Central memory CD4-positive, alpha-beta T cell (primary cell): ENCODE results near the gene PARD6B.
"Not testable (repeated sequence)": the region's sequence is repeated elsewhere in the genome, so short reads cannot be mapped to it uniquely, and the experiment has no call there.

Experiments
- DNase-seq: peaks from one replicate; pipeline ENCODE4 v3.0.0; 2022
- total RNA-seq, 3 experiments: gene quantifications; one replicate each; lab custom pipeline; 2026; lab: John Stamatoyannopoulos, UW

The PARD6B gene, protein sequence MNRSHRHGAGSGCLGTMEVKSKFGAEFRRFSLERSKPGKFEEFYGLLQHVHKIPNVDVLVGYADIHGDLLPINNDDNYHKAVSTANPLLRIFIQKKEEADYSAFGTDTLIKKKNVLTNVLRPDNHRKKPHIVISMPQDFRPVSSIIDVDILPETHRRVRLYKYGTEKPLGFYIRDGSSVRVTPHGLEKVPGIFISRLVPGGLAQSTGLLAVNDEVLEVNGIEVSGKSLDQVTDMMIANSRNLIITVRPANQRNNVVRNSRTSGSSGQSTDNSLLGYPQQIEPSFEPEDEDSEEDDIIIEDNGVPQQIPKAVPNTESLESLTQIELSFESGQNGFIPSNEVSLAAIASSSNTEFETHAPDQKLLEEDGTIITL
- 9.8 to 27.7 (median 21.9) reads per million in 3 experiments for total RNA-seq

DNA sequence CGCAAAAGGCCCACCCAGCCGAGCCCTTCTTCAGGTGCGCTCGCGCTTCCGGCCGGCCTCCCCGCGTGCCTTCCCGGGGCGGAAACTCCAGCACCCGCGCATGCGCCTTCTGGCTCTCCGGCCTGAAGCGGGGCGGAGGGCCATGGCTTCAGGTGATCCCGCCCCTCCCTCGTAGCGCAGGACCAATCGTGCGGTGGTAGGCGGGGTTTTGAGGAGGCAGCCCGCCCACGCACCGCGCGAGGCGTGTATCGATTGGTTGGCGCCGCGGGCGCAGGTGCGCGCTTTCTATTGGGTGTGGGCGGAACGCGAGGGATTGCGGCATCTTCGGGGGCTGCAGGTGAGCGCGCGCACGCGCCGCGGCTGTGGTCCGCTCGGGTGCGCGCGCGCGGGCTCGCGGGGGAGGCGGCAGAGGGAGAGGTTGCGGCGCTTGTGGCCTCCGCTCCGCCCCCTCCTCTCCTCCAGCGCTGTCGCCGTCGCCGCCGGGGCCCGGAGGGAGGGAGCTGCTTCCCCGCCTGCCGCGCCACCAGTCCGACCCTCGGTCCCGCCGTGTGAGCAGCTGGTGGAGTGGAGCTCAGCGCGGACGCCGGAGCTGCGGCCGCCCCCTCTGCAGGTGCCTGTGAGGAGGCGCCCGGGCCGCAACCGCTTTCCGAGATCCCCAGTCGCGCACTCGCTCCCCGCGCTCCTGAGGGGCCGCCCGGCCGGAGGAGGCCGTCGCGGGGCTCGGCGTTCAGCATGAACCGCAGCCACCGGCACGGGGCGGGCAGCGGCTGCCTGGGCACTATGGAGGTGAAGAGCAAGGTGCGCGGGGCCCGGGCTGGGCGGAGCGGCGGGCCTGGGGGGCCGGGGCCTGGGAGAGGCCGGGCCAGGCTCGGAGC is at the start of gene PARD6B:
Gene PARD6B, plus strand, starts transcription at position 526 of the 875 bp plus-strand sequence. Its CDS starts 207 bp downstream, at position 733.
- DNase-seq, result peak; percentile 100

DNA sequence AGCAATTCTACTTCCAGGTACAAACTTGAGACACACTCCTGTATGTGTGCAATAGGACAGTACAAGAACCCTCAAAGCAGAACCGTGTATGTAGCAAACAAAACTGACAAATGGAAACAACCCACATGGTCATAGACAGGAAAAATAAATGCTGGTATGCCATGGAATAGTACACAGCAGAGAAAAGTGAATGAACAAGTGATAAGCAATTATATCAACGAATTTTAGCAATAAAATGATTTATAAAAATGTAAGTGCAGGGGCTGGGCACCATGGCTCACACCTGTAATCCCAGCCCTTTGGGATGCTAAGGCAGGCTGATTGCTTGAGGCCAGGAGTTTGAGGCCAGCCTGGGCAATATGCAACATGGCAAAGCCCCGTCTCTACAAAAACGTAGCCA is 49.3 kb upstream of the PARD6B start:
- no peak for DNase-seq

DNA sequence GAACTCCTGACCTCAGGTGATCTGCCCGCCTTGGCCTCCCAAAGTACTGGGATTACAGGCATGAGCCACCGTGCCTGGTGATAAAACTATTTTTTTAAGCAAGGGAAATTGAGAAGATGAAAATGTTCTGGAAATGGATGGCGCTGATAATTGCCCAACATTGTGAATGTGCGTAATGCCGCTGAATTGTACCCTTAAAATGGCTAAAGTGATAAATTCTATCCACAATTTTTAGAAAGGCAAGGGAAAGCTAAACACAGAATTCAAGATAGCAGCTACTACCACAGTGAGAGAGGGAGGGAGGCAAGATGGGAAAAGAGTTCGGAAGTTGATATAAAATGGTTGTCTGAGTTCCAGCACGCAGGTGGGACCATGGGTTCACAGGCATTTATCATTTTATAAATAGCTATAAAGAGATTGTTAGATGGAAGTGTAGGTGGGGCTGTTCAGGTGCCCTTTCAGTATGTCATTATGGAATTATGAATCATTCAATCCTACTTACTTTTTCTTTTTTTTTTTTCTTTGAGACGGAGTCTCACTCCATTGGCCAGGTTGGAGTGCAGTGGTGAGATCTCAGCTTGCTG is 48.3 kb upstream of the PARD6B start:
- DNase-seq, result no peak

DNA sequence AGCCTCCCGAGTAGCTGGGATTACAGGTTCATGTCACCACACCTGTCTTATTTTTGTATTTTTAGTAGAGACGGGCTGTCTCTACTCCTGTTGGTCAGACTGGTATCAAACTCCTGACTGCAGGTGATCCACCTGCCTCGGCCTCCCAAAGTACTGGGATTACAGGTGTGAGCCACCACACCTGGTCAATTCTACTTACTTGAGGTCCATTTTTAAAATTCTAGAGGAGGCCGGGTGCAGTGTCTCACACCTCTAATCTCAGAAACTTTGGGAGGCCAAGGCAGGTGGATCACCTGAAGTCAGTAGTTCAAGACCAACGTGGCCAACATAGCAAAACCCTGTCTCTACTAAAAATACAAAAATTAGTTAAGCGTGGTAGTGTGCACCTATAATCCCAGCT is 47.8 kb upstream of the PARD6B start:
- DNase-seq, result no peak

DNA sequence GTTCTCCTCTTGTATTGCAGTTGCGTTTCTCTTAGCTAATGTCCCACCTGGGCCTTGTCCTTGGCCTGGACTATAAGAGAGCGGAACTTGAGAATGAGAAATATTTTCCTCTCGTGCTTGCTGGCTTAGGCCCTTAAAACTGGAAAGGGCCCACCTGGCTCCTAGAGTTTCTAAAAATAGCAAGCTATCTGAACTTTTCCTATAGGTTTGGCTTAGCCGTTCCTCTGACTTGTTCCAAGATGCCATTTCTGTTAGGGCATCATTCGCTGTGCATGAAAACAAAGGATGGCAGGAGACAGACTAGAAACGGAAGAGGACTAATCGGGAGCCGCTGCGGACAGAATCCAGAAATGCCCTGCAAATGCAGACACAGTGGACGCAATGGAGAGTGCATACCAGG is 44.6 kb upstream of the PARD6B start:
- DNase-seq, result no peak

DNA sequence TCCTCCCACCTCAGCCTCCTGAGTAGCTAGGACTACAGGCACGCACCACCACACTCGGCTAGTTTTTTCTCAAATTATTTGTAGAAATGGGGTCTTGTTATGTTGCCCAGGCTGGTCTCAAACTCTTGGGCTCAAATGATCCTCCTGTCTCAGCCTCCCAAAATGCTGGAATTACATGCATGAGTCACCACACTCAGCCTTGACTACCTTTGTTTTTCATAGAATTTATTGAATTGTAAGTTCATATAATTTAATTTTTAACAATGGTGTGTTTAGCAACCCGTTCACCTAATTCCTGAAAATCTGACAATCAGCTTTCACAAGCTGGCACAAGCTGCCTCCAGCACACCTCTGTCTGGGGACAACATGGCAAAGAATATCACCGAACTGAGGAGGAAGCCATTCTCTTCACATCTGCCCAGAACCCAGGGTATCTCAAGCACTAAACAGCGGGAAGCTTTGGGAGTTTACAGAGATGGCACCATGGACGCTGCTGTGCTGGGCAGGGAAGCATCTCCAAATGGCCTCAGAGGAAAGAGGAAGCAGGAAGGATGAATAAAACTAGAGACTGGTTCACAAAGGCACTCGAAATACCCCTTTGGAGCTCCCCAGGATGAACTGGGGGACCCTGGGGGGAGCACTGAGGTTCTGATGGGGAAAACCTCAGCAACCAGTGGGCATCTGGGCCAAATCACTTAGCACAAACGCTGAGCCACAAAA is 43.0 kb upstream of the PARD6B start:
- DNase-seq, result no peak

DNA sequence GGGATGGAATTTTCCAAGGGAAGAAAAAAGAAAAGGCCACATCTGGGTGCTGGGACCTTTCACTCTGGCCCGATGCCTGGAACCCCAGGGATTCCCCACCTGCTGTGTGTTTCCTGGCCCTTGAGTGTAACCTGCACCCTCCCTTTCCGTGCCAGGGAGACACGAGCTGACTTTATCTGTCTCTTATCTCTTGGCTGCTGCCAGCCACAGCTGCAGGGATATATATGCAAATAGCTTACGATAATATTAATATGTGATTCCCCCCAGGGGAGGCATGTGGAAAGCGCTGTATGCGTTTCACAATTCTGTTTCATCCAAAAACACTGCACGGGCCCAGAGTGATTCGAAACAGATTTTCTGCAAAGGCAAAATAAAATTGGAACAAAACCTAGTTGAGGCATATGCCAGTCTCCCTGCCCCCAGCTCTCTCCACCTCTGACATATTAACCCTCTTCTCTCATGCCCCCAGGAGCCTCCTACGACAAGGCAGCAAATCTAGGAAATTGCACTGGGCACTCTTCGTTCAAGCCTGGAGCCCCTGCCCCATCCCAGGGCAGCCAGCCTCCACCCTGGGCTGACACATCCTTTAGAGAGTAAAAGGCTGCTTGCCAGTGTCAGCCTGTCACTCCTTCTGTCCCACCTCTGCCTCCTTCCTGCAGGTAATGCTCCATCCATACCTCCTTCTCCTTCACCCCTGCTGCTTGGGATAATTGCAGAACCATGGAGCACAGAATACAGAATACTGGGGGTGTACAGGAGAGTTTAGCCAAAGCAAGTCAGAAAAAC is 41.3 kb upstream of the PARD6B start:
- no peak for DNase-seq

DNA sequence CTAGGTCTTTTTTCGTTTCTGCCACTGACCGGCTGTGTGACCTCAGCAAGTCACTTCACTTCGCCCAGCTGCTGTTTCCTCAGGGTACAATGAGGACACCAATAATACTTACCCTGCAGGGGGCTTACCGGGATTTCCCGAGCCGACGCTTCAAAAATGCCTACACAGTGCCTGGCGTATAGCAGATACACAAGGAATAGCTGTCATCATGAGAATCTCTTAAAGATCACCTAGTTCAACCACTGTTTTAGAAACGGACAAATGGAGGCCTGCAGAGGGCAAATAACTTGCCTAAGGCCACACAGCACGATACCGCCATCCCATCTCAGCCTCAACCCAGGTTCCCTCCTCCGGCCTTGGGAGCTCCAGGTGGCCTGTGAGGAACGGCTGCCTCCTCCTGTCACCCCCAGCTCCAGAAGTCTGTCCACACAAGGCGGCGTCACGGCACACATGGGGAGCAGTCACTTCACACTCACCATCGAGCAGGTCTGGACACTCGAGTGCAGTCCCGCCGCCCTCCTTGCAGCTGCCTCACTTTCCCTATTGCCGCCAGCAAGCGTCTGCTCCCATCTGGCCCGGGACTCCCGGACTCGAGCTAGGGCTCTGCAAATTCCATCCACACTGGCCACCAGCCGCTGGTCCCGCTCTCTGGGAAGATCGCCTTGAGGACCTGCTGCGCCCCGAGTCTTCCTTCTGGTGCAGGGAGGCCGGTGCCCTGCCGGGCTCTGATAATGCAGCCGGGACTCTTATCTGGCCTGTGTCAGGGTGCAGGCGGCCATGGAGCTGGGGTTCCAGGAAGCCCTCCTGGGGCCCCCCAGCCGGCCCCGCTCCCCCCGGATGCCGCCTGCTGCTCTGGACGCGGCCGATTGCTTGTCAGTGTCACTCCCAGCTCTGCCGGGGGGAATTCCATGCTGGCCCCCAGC is 40.5 kb upstream of the PARD6B start, which contains the start of gene RIPOR3:
Gene RIPOR3, minus strand, starts transcription at position 893 of the 923 bp plus-strand sequence. Its CDS starts 414 bp downstream, at position 479.
- DNase-seq, result no peak

DNA sequence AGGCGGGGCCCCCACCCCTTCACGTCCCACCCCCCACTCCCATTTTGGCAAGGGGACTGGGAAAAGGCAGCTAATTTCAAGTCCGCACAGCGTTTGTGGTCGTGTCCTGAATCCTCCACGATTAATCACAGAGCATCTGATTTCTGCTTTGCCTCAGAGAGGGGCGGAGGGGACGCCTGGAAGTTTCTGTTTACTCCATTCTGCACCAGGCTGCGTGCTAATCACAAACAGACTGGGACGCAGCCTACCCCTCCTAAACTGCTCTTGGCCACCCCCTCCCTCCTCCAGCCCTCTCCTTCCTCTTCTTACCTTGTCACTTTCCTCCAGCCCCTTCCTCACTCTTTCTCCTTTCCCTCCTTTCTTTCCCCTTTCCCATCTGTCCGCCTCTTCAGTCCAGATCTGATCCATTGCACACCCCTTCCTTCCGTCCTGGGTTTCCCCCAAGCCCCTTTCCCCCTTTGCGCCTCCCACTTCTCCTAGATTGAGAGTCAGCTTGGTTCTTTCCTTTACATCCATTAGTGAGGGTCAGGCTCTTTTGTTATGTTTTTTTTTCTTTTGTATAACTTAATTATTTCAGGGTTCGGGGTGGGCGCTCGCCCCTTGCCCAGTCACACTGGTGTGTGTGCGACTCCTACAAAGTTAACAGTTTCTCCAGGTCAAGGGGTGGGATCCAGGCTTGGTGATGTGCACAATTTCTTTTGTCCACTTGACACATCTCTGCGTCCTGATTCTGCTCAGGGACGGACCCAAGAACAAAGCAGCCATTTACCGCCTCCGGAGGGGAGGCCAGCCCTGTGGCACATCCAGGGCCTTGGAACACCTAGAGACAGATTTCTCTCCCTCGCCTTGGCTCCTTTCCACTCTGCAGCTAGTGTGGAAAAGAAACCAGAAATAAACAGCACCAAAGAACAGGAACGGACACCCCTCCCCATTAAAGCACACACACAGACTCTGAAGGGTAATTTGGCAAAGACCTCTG is 39.5 kb upstream of the PARD6B start:
- no peak for DNase-seq

DNA sequence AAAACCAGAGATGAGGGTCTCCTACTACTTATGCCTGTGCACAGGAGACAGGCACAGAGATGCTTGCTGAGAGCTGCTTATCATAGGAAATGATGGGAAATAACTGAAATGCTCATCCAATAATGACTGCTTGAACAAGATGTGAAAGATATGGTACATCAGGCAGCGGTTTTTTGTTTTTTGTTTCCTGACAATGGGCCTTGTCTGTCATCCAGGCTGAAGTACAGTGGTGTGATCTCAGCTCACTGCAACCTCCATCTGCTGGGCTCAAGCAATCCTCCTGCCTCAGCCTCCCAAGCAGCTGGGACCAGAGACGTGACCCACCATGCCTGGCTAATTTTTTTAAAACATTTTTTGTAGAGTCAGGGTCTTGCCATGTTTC is 38.8 kb upstream of the PARD6B start:
- no peak for DNase-seq

DNA sequence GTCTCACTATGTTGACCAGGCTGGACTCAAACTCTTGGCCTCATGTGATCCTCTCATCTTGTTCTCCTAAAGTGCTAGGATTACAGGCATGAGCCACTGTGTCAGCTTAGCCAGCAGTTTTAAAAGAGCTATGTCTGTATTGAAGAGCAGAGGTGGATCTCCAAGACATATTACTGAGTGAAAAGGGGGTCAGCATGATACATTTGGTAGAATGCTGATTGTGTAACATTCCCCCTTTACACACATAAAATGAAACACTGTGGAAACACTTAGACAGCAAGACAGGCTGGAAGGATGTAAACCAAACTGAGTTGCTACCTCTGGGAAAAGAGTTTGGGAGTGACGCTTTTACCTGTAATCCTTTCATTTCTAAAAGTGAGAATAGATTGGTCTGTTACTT is 38.4 kb upstream of the PARD6B start:
- DNase-seq, result no peak

DNA sequence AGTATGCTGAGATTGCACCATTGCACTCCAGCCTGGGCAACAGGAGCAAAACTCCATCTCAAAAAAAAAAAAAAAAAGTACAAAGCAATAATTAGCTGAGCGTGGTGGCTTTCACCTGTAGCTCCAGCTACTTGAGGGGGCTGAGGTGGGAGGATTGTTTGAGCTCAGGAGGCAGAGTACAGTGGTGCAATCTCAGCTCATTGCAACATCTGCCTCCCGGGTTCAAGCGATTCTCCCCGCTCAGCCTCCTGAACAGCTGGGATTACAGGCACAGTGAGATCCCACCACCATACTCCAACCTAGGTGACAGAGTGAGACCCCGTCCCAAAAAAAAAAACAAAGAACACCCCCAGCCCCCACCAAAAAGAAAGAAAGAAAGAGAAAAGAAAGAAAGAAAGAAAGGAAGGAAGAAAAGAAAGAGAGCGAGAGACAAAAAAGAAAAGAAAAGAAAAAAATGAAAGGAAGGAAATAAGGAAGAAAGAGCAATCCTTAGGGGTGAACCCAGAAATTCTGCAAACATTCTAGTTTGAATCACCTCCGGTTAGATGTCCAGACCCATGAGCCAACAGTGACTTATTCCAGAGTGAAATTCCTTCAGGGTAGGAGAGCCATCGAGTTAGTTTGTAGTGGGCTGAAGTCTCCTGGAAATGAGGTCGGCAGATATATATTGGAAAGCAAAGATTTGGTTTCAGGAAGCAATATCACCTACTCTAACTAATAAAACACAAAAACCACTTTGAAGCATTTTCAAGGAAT is 36.8 kb upstream of the PARD6B start:
- no peak for DNase-seq

DNA sequence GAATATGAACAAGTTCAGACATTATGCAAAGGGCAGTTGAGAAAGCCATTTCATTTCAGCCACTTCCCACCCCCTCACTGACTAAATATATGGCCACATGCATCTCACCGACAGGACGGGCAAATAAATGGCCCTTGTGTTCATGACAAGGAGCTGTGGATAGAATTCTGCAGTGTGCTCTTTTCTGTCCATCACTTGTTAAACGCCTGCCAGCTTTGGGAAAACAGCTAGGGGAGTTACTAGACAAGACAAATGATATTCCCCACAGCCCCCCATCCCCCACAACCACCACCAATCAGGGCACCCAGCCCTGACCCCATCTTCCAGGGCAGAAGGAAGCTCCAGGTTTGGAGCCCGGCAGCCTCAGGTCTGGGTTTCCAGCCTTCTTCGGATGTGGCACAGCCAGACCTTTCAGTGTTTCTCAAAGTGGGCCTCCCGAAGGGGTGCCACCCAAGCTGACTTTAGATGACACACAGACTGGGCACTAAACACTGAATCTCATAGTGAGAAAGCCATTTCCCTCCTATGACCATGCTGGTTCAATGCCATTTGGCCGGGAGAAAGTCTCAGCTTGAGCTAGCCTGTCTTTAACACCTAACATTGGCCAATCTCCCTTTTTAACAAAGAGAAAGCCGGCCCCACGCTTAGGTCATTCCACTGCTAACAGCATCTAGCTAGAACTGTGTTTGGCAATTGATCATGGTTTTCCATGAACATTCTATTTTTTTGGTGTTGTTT is 36.1 kb upstream of the PARD6B start:
- no peak for DNase-seq

DNA sequence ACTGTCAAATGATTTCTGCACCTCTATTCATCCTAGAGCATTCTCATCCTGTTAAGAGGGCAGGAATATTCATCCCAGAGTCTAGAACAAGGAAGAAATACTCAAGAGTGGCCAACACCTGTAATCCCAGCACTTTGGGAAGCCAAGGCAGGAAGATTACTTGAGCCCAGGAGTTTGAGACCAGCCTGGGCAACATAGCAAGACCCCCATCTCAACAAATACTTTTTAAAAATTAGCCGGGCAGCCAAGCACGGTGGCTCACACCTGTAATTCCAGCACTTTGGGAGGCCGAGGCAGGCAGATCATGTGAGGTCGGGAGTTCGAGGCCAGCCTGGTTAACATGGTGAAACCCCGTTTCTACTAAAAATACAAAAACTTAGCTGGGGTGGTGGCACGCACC is 33.1 kb upstream of the PARD6B start:
- DNase-seq, result not testable (repeated sequence)

DNA sequence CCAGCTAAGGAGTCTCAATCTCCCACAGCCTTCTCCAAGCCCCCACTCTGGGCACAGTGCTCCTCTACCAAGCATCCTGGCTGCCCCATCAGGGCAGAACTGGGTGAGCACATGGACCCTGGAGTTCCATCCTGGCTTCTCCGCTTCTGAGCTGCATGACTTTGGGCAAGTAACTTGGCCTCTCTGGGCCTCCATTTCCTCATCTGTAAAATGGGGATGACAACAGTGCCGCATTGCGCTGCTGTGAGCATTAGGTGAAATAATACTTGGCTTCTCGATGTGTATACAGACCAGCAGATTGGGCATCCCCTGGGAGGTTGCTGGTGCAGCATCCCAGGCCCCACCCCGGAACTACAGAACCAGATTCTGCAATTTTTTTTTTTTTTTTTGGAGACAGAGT is 31.7 kb upstream of the PARD6B start:
- DNase-seq, result no peak

DNA sequence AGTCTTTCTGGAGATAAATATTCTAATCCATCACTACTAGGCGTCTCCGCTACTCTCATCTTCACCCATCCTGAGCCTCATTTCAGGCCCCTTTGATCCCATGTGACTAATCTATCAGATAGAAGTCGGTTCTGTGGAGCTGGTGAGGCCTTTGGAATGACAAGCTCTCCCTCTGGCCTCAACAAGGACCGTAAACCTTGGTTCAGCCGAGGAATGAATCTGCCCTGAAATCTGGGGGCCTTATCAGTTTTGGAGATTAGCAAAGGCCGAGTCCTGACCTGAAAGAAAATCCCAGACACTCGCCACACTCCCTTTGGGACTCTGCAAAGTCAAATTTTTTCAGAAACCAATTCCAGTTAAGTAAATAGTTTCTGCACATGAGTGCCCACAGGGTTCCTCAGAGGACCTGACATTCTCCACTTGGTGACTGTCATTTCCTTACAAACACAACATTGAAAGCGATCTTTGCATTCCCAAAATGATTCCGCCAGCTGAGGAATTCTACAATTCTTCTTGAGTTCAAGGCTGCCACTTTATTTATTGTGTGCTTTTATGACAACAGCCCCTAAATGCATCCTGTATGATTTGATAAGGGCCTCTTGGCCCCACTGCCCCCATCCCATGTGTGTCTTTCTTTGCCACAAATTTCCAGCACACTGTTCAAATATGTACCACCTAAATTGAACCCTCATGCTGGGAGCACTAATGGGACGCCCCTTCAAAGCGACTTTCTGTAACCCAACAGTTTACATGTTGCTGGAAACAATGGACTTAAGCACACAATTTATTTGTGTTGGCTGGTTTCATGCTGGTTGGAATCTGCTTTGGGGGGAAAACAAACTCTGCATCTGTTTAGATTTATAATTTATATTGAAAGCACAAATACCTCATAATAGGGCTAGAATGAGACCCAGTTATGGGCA is 30.1 kb upstream of the PARD6B start:
- DNase-seq, result no peak
